Astrocyte of the cerebellum (primary cell): Measurements from ENCODE around the gene EVL.

Experiments used
- DNase-seq: peaks from one replicate; pipeline ENCODE4 v3.0.0-alpha.2; 2011; ENCODE audit warnings: low read depth
- H3K4me3 ChIP-seq: 2 replicates; pipeline ENCODE4 v1.5.1; 2011; ENCODE audit warnings: mild to moderate bottlenecking, low read depth, low read length, moderate library complexity
- CTCF ChIP-seq: IDR thresholded peaks from 2 replicates; pipeline ENCODE4 v1.5.1; 2012; ENCODE audit warnings: low read length, low read depth, moderate library complexity, mild to moderate bottlenecking; ENCODE audit errors: missing control alignments
- in situ Hi-C: cut with HindIII; loops from 2 replicates; pipeline ENCODE4 v1.10.0; 2017; ENCODE audit warnings: low sequenced_read_pairs

The EVL gene

GRCh38 chr14:100075681-100076080 is 10.5 kb downstream of the EVL start:
- H3K4me3 ChIP-seq = no peak overlapping the region
- TF ChIP-seq CTCF = no peak
- no peak for DNase-seq
- in situ Hi-C loops = no loop called here

GRCh38 chr14:100076133-100076532 is 10.9 kb downstream of the EVL start:
- peak; percentile 27 for TF ChIP-seq CTCF
- no peak overlapping the region for H3K4me3 ChIP-seq
- no peak for DNase-seq
- in situ Hi-C loops = no loop called here

GRCh38 chr14:100076606-100077005 is 11.4 kb downstream of the EVL start:
- no peak for DNase-seq
- in situ Hi-C loops = no loop called here
- no peak for TF ChIP-seq CTCF
- no peak overlapping the region for H3K4me3 ChIP-seq

GRCh38 chr14:100077441-100077840 is 12.2 kb downstream of the EVL start:
- in situ Hi-C loops = no loop called here
- DNase-seq = no peak
- TF ChIP-seq CTCF = no peak
- no peak overlapping the region for H3K4me3 ChIP-seq

GRCh38 chr14:100078216-100078803 is 13.1 kb downstream of the EVL start:
- no peak for TF ChIP-seq CTCF
- no peak overlapping the region for H3K4me3 ChIP-seq
- in situ Hi-C loops = no loop called here
- no peak for DNase-seq

GRCh38 chr14:100078997-100079725 is 13.9 kb downstream of the EVL start:
- in situ Hi-C loops = no loop called here
- no peak for TF ChIP-seq CTCF
- peak; percentile 87 for DNase-seq
- no peak overlapping the region for H3K4me3 ChIP-seq
